Activated CD4-positive, CD25-positive, alpha-beta regulatory T cell (primary cell): ENCODE results near the gene ZNF587B.
"Not testable (repeated sequence)": the region's sequence is repeated elsewhere in the genome, so short reads cannot be mapped to it uniquely, and the experiment has no call there.

ENCODE experiments used
- DNase-seq, 4 experiments: peaks; one replicate each; lab custom pipeline; 2025; lab: John Stamatoyannopoulos, UW

The ZNF587B gene

GRCh38 chr19:57818378-57818777 lies 11.7 kb upstream of the ZNF587B start:
- no peak for DNase-seq

DNA sequence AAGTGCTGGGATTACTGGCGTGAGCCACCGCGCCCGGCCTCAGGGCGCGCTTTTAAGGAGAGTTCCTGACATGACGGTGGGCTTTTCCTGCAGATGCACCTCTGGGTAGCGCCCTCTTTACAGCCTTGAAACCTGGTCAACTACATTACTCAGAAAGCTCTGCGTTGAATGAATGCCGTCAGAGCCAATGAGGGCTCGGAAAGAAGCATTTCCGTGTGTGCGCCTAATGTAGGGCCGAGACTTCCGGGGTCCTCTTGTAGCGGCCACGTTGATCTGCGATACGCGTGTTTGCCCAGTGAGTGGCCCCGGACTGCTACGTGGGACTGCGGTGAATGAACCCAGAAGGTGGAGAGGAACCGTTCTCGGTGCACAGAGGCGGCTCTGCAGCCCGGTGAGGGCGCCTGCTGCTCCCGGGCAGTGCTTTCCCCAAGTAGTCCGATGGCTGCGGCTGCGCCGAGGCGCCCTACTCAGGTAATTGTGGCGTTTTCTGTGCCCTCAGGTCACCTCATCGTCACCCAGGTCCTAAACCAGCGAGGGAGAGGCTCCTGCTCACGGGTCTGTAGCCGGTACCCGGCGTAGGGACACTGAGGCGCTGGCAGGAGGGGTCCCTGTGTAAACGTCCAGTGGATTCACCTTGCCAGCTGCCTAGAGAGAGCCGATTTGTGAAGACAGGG lies 10.5 kb upstream of the ZNF587B start:
- DNase-seq = peak; percentile 40 to 47 (median 46)

DNA sequence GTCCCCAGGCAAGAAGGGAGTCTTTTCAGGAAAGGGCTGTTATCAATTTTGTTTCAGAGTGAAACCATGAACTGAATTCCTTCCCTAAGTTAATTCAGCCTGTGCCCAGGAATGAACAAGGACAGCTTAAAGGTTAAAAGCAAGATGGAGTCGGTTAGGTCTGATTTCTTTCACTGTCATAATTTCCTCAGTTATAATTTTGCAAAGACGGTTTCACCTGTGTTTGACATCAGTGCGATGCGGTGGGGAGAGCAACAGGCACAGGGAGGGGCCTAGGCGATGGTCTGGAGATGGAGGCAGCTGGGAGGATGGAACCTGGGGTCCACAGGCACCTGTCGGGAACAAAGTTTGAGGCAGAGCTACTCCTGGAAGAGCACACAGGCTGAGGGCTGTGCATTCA lies 9.5 kb upstream of the ZNF587B start:
- no peak for DNase-seq

DNA sequence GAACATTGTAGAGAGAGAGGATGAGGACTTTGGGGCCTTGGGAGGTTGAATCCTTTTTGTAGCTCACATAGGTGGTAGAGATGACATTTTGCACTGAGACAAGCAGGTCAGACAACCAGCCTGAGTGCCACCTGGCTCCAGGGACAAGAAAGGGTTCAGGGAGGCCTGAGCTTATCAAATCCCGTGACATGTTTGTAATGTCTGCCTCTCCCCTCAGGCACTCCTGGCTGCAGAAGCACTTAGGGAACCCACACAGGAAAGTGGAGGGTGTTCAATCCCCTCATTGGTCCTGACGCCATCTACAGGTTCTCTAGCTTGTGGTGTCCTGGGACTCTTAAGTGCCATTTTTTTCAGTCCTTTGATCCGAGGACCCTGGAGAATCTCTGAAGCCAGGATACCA lies 9.0 kb upstream of the ZNF587B start:
- not testable (repeated sequence) for DNase-seq

DNA sequence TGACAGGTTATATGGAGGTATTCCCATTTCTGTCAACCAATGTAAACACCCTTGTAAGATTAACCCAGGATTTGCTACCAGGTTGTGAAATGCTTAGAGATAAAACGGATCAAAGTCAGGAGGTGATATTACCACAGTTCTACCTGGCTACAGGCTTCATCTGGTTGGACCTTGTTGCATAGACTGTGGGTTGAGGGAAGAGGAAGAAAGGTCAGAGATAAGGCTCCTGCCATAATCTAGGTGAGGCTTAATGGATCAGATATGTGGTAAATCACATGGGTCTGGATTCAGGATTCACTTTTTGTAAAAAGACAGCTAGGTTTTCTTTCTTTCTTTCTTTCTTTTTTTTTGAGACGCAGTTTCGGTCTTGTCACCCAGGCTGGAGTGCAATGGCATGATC lies 8.6 kb upstream of the ZNF587B start:
- not testable (repeated sequence) for DNase-seq

GRCh38 chr19:57823155-57823554 lies 6.9 kb upstream of the ZNF587B start:
- not testable (repeated sequence) for DNase-seq

- not testable (repeated sequence) for DNase-seq
Measured at GRCh38 chr19:57823608-57824007, 6.5 kb upstream of the ZNF587B start.

- DNase-seq = no peak
Measured at GRCh38 chr19:57825511-57825910, 4.6 kb upstream of the ZNF587B start.

GRCh38 chr19:57829316-57829715 lies 783 bp upstream of the ZNF587B start:
- no peak for DNase-seq

DNA sequence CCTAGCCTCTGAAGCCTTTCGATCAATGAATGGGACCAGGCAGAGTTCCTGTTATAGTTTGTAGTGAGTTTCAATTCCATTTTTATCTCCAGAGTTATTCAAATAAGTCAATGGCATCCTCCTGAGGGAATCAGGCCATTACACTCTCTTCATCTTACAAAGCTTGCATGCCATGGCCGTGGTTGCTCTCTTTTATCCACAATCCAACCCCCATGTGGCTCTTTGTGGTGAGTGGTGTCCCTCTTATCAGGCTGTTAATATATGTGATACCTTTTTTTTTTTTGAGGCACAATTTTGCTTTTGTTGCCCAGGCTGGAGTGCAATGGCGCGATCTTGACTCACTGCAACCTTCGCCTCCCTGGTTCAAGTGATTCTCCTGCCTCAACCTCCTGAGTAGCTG lies 6.9 kb downstream of the ZNF587B start:
- DNase-seq = not testable (repeated sequence)

DNA sequence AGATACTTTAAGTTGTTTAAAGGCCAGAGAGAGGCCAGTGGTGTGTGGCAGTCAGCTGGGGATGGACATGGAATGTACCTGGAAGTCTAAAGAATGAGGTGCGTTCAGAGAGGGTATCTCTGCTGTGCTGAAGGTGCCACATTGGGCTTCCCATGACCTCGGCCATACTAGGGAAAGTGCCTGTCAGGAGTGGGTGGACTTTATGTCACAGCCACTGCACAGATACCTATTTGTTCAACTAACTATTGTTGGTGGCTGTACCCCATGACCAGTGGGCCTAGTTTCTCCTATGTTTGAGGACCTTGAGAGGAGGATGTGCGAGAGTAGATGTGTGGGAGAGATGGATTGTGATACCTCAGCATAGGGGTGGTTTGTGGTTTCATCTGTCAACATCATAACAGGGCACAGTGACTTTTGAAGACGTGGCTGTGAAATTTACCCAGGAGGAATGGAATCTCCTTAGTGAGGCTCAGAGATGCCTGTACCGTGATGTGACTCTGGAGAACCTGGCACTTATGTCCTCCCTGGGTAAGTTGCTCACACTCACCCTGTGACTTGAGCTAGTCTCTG lies 8.6 kb downstream of the ZNF587B start:
- DNase-seq = not testable (repeated sequence)

DNA sequence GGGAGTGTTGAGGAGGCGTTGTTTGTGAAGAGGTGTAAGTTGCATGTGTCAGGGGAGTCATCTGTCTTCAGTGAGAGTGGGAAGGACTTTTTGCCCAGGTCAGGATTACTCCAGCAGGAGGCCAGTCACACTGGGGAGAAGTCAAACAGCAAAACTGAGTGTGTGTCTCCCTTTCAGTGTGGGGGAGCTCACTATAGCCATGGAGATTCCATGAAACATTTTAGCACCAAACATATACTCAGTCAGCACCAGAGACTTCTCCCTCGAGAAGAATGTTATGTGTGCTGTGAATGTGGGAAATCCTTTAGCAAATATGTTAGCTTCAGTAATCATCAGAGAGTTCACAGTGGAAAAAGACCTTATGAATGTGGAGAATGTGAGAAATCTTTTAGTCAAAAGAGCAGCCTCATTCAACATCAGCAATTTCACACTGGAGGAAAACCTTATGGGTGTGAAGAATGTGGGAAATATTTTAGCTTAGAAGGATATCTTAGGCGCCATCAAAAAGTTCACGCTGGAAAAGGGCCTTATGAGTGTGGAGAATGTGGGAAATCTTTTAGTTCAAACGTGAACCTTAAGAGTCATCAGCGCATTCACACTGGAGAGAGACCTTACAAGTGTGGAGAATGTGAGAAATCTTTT lies 11.1 kb downstream of the ZNF587B start:
- no peak for DNase-seq

DNA sequence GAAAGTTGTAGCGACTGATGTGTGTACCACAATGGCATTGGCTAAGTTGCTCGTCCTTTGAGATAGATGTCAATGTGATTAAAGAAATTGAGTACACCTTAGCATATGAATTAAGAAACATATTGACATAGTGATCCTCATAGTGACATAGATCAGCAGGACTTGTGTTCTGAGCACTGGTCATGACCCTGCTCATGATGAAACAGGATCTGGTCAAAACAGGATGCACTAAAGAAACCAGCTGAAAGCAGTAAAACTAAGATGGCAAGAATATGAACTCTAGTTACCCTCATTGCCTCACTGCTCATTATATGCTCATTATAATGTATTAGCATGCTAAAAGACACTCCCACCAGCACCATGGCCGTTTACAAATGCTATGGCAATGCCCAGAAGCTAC lies 17.1 kb downstream of the ZNF587B start:
- DNase-seq = not testable (repeated sequence)

DNA sequence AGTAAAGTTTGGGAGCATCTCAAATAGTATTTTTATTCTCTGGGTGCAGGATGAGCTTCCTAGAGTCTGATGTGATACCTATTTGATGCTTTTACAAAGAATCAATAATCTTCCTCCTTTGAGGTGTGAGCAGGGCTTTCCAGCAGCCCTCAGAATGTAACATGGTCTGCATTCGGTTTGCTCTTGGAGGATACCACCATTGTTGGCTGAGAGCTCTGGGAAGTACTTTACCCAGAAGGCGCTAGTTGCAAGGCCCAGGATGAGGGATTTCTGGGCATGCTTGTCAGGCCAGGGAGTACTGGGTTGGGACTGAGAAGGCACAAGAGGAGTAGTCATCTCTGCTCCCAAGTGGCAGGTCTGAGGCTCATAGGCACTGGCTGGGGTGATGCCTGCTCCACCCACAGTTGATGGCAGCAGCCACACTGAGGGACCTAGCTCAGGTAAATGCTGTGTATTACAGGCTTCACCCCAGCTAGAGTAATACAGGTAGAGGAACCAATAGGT lies 19.1 kb downstream of the ZNF587B start:
- not testable (repeated sequence) for DNase-seq

DNA sequence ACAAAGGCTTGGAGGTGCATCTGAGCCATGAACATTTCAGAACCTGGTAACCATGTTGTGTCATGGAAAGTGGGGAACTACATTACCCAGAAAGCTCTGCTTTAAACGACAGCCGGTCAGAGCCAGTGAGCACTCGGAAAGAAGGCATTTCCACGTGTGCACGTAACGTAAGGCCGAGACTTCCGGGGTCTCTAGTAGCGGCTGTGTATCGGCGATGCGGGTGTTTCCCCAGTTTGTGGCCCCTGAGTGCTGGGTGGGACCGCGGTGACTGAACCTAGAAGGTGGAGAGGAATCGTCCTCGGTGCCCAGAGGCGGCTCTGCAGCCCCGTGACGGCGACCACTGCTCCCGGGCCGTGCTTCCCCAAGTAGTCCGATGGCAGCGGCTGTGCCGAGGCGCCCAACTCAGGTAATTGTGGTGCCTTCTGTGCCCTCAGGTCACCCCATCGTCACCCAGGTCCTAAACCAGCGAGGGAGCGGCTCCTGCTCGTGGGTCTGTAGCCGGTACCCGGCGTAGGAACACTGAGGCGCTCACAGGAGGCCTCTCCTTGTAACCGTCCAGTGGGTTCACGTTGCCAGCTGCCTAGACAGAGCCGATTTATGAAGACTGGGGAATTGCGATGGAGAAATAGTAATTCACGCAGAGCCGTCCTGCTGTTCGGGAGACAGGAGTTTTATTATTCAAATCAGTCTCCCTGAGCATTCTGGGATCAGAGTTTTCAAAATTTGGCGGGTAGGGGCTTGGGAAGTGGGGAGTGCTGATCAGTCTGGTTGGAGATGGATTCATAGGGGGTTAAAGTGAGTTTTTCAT lies 19.8 kb downstream of the ZNF587B start, which contains the start of gene ZNF587:
ZNF587 (plus strand) TSS at position 194 of the 808 bp plus-strand sequence; CDS start at position 374, 180 bp downstream.
- DNase-seq = peak; percentile 43 to 62 (median 54)

GRCh38 chr19:57850553-57851017 lies 20.5 kb downstream of the ZNF587B start:
- no peak for DNase-seq

DNA sequence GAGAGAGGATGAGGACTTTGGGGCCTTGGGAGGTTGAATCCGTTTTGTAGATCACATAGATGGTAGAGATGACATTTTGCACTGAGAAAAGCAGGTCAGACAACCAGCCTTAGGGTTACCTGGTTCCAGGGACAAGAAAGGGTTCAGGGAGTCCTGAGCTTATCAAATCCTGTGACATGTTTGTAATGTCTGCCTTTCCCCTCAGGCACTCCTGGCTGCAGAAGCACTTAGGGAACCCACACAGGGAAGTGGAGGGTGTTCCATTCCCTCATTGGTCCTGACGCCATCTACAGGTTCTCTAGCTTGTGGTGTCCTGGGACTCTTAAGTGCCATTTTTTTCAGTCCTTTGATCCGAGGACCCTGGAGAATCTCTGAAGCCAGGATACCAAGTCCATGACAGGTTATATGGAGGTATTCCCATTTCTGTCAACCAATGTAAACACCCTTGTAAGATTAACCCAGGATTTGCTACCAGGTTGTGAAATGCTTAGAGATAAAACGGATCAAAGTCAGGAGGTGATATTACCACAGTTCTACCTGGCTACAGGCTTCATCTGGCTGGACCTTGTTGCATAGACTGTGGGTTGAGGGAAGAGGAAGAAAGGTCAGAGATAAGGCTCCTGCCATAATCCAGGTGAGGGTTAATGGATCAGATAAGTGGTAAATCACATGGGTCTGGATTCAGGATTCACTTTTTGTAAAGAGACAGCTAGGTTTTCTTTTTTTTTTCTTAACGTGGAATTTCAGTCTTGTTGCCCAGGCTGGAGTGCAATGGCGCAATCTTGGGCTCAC lies 21.9 kb downstream of the ZNF587B start:
- not testable (repeated sequence) for DNase-seq

- DNase-seq = not testable (repeated sequence)
Measured at GRCh38 chr19:57854117-57854516, 24.0 kb downstream of the ZNF587B start.

DNA sequence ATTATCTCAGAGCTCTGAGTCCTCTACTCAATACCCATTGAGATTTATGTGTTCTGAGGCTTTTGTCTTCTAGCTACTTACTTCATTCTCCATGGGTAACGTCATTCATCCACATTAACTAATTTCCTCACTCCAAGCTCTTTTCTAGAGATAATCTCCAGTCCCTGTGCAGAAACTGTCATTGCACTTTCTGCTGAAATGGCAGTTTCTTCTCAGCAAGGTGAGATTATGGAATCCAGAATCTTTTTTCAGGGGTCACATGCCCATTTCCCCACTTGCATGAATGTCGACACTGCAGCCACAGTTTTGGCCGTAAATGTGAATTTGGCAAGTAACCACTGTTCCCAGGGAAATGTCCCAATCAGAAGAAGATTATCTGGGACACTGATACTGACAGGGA lies 32.3 kb downstream of the ZNF587B start:
- DNase-seq = not testable (repeated sequence)

DNA sequence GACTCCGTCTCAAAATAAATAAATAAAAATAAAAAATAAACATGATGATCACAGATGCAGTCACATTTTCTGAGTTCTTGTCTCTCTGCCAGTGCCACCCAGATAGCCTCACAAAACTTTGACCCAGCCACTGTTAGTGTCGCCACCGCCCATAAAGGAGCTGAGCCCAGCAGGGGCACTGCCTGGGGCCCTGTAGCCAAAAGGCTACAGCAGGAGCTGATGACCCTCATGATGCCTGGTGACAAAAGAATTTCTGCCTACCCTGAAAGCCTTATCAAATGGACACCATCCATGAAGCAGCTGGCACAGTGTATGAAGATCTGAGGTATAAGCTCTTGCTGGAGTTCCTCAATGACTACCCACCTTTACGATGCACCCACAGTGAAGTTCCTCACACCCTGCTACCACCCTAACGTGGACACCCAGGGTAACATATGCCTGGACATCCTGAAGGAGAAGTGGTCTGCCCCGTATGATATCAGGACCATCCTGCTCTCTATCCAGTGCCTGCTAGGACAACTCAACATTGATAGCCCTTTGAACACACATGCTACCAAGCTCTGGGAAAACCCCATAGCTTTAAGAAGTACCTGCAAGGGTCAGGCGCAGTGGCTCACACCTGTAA lies 37.9 kb downstream of the ZNF587B start:
- no peak for DNase-seq

DNA sequence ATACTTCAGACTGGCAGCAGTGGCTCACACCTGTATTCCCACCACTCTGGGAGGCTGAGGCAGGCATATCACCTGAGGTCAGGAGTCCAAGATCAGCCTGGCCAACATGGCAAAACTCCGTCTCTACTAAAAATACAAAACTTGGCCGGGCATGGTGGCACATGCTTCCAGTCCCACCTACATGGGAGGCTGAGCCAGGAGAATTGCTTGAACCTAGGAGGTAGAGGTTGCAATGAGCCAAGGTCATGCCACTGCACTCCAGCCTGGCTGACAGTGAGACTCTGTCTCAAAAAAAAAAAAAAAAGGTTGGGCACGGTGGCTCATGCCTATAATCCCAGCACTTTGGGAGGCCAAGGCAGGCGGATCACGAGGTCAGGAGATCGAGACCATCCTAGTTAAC lies 39.6 kb downstream of the ZNF587B start:
- DNase-seq = not testable (repeated sequence)
